H9 (cell line): ENCODE measurements around the gene GALNT10. TPM values are rescaled to one million over a fixed set of nuclear protein-coding genes. Genes with fewer than 3 reads are reported as not detected.

Experiments used
- DNase-seq: peaks from one replicate; pipeline ENCODE4 v3.0.0-alpha.2; 2017
- H2AFZ ChIP-seq: one replicate; pipeline ENCODE4 v1.6.1; 2013; ENCODE audit warnings: mild to moderate bottlenecking, low read length, control low read depth, moderate library complexity
- H2AK5ac ChIP-seq: 2 replicates; pipeline ENCODE4 v1.6.1; 2013; ENCODE audit warnings: low read length, control low read depth, mixed read lengths; ENCODE audit not compliant: insufficient read length
- H2BK120ac ChIP-seq: one replicate; pipeline ENCODE4 v1.6.1; 2013; ENCODE audit warnings: low read depth, mild to moderate bottlenecking, low read length, control low read depth, inconsistent platforms; ENCODE audit not compliant: poor library complexity, severe bottlenecking
- H2BK12ac ChIP-seq: 2 replicates; pipeline ENCODE4 v1.6.1; 2013; ENCODE audit warnings: low read length, control low read depth, mixed read lengths, low read depth; ENCODE audit not compliant: insufficient read length
- H2BK15ac ChIP-seq: 2 replicates; pipeline ENCODE4 v1.6.1; 2013; ENCODE audit warnings: low read depth, low read length, control low read depth
- H2BK20ac ChIP-seq: one replicate; pipeline ENCODE4 v1.6.1; 2013; ENCODE audit warnings: low read depth, mild to moderate bottlenecking, low read length, control low read depth, inconsistent platforms; ENCODE audit not compliant: poor library complexity, severe bottlenecking
- H2BK5ac ChIP-seq: 2 replicates; pipeline ENCODE4 v1.6.1; 2013; ENCODE audit warnings: low read length, control low read depth, mixed read lengths; ENCODE audit not compliant: insufficient read length
- H3K14ac ChIP-seq: 2 replicates; pipeline ENCODE4 v1.6.1; 2013; ENCODE audit warnings: low read length, control low read depth; ENCODE audit not compliant: insufficient read depth
- H3K18ac ChIP-seq: 2 replicates; pipeline ENCODE4 v1.6.1; 2013; ENCODE audit warnings: low read depth, mild to moderate bottlenecking, mixed read lengths, low read length, control low read depth; ENCODE audit not compliant: insufficient read length
- H3K23ac ChIP-seq: 2 replicates; pipeline ENCODE4 v1.6.1; 2013; ENCODE audit warnings: low read length, control low read depth, mixed read lengths, low read depth; ENCODE audit not compliant: insufficient read length
- H3K23me2 ChIP-seq: 2 replicates; pipeline ENCODE4 v1.6.1; 2013; ENCODE audit warnings: low read depth, mild to moderate bottlenecking, mixed read lengths, low read length, control low read depth; ENCODE audit not compliant: insufficient read length, poor library complexity, severe bottlenecking
- H3K27ac ChIP-seq: 2 replicates; pipeline ENCODE4 v1.5.1; 2013; ENCODE audit warnings: low read length, control low read depth, mixed read lengths, low read depth; ENCODE audit not compliant: insufficient read length
- H3K27me3 ChIP-seq: 2 replicates; pipeline ENCODE4 v1.6.1; 2013; ENCODE audit warnings: low read length, control low read depth, inconsistent platforms; ENCODE audit not compliant: insufficient read depth
- H3K4ac ChIP-seq: 2 replicates; pipeline ENCODE4 v1.6.1; 2013; ENCODE audit warnings: low read depth, mild to moderate bottlenecking, control low read depth, inconsistent platforms, low read length, moderate library complexity
- H3K4me1 ChIP-seq: 2 replicates; pipeline ENCODE4 v1.6.1; 2013; ENCODE audit warnings: low read length, control low read depth, inconsistent platforms; ENCODE audit not compliant: insufficient read depth
- H3K4me2 ChIP-seq: 2 replicates; pipeline ENCODE4 v1.6.1; 2013; ENCODE audit warnings: low read length, control low read depth, mixed read lengths; ENCODE audit not compliant: insufficient read length, insufficient read depth
- H3K56ac ChIP-seq: 2 replicates; pipeline ENCODE4 v1.6.1; 2013; ENCODE audit warnings: low read depth, mild to moderate bottlenecking, mixed read lengths, low read length, control low read depth; ENCODE audit not compliant: insufficient read length
- H3K79me1 ChIP-seq: 2 replicates; pipeline ENCODE4 v1.6.1; 2013; ENCODE audit warnings: low read depth, mild to moderate bottlenecking, moderate library complexity, low read length, control low read depth, inconsistent platforms; ENCODE audit not compliant: insufficient read depth, poor library complexity, severe bottlenecking
- H3K79me2 ChIP-seq: 2 replicates; pipeline ENCODE4 v1.6.1; 2013; ENCODE audit warnings: low read length, control low read depth, inconsistent platforms; ENCODE audit not compliant: insufficient read depth
- H3K9ac ChIP-seq: 2 replicates; pipeline ENCODE4 v1.6.1; 2013; ENCODE audit warnings: low read length, control low read depth, mixed read lengths; ENCODE audit not compliant: insufficient read length; ENCODE audit errors: extremely low read depth
- H3K9me3 ChIP-seq: one replicate; pipeline ENCODE4 v1.6.1; 2013; ENCODE audit warnings: low read depth, low read length, inconsistent platforms; ENCODE audit not compliant: control insufficient read depth
- H3T11ph ChIP-seq: one replicate; pipeline ENCODE4 v1.6.1; 2013; ENCODE audit warnings: mild to moderate bottlenecking, low read length, control low read depth, inconsistent platforms
- H4K20me1 ChIP-seq: one replicate; pipeline ENCODE4 v1.6.1; 2013; ENCODE audit not compliant: control insufficient read depth, insufficient read length, insufficient read depth
- H4K5ac ChIP-seq: 2 replicates; pipeline ENCODE4 v1.6.1; 2013; ENCODE audit warnings: low read depth, mild to moderate bottlenecking, mixed read lengths, low read length, control low read depth; ENCODE audit not compliant: insufficient read length
- H4K8ac ChIP-seq: replicated peaks from 2 replicates; pipeline ENCODE4 v1.6.1; 2013; ENCODE audit warnings: low read length, control low read depth, mixed read lengths, low read depth; ENCODE audit not compliant: insufficient read length
- H4K91ac ChIP-seq: 2 replicates; pipeline ENCODE4 v1.6.1; 2013; ENCODE audit warnings: low read depth, mild to moderate bottlenecking, moderate library complexity, mixed read lengths, low read length, control low read depth; ENCODE audit not compliant: insufficient read length
- H3K27ac Mint-ChIP-seq, 3 experiments: 2 replicates in 2 of 3; 3 replicates in 1 of 3; pipeline ENCODE4 v1.8.0; 2020 to 2021; ENCODE audit warnings: mixed read lengths in 3 of 3, mild to moderate bottlenecking in 1 of 3, moderate library complexity in 1 of 3
- H3K27me3 Mint-ChIP-seq: 2 replicates; pipeline ENCODE4 v1.8.0; 2021; ENCODE audit warnings: low read depth, mild to moderate bottlenecking, moderate library complexity, mixed read lengths
- H3K36me3 Mint-ChIP-seq, 3 experiments: 2 replicates in 2 of 3; 3 replicates in 1 of 3; pipeline ENCODE4 v1.8.0; 2020 to 2021; ENCODE audit warnings: low read depth in 3 of 3, mixed read lengths in 3 of 3; ENCODE audit not compliant: insufficient read depth in 1 of 3
- H3K4me1 Mint-ChIP-seq, 2 experiments: 2 replicates each; pipeline ENCODE4 v1.8.0; 2020; ENCODE audit warnings: mixed read lengths in 2 of 2
- H3K4me3 Mint-ChIP-seq, 2 experiments: 2 replicates in 1 of 2; 3 replicates in 1 of 2; pipeline ENCODE4 v1.8.0; 2020 to 2021; ENCODE audit warnings: mild to moderate bottlenecking in 2 of 2, mixed read lengths in 2 of 2, moderate library complexity in 1 of 2
- H3K9me3 Mint-ChIP-seq, 2 experiments: 2 replicates in 1 of 2; 3 replicates in 1 of 2; pipeline ENCODE4 v1.8.0; 2020; ENCODE audit warnings: mild to moderate bottlenecking in 2 of 2, mixed read lengths in 2 of 2, moderate library complexity in 1 of 2
- WGBS: extraction: QIAGEN DNeasy Blood & Tissue Kit; methylation state at CpG from one replicate; pipeline ENCODE4 v1.1.7; 2013; ENCODE audit warnings: missing lambda C conversion rate, low lambda C conversion rate, mixed read lengths; ENCODE audit not compliant: insufficient read length; ENCODE audit errors: extremely low coverage; 5-methylcytosine and 5-hydroxymethylcytosine counted together
- total RNA-seq: library from RNA; stranded (reverse); gene quantifications from 2 replicates; pipeline ENCODE4 v1.2.1, GENCODE V29; 2021
- TF ChIP-seq, protein P1 (sequence below): fragments of 200-600 bp; sonication (generic); conservative IDR thresholded peaks from 3 replicates; pipeline ENCODE4 v1.8.0; 2021; ENCODE audit warnings: antibody characterized with exemption, mild to moderate bottlenecking

Gene GALNT10
- total RNA-seq, 1 experiment from 2014 or later = 15.4 TPM

DNA sequence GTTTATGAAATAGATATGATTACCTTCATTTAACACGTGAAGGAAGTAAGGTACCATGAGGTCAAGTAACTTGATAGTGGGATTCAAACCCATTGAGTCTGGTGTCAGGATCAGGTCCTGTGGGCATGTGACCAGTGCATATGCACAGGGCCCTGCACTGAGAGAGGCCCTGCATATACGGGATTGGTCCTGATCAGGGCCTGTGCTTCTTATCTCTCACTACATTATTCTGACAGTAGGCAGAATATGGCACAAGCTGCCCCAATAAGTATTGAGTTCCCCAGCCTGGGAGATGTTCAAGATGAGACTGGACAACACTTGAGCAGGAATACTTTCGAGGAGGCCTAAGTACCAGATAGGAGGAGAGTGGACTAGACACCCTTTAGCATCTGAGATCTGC, 44.0 kb downstream of the GALNT10 start:
- no peaks in the 10 kb centered on the region for H4K20me1 ChIP-seq
- no CpG with 5 or more reads among the region's 3 CpGs for WGBS
- no peaks in the 10 kb centered on the region for H3K36me3 Mint-ChIP-seq
- H3K4me2 ChIP-seq = no peak overlapping the region
- no peak overlapping the region for H3K56ac ChIP-seq
- no peak overlapping the region for H3K27ac ChIP-seq
- H3K79me1 ChIP-seq = no peaks in the 10 kb centered on the region
- H3K79me2 ChIP-seq = no peaks in the 10 kb centered on the region
- no peak overlapping the region for H2BK15ac ChIP-seq
- H3K9me3 ChIP-seq = no peaks in the 10 kb centered on the region
- no peak overlapping the region for H2BK20ac ChIP-seq
- peak overlapping the region in 1 of 3 experiments; percentile 17; a peak in 1 of 7 replicates for H3K27ac Mint-ChIP-seq
- no peak overlapping the region for H3K9ac ChIP-seq
- H3T11ph ChIP-seq = no peak overlapping the region
- H3K4me1 ChIP-seq = peaks cover 3% of the 10 kb centered on the region; the same call in 1 of the 2 replicates
- H3K27me3 Mint-ChIP-seq = no peaks in the 10 kb centered on the region; the same call in 1 of the 2 replicates
- H3K23me2 ChIP-seq = no peaks in the 10 kb centered on the region
- TF ChIP-seq, protein P1, sequence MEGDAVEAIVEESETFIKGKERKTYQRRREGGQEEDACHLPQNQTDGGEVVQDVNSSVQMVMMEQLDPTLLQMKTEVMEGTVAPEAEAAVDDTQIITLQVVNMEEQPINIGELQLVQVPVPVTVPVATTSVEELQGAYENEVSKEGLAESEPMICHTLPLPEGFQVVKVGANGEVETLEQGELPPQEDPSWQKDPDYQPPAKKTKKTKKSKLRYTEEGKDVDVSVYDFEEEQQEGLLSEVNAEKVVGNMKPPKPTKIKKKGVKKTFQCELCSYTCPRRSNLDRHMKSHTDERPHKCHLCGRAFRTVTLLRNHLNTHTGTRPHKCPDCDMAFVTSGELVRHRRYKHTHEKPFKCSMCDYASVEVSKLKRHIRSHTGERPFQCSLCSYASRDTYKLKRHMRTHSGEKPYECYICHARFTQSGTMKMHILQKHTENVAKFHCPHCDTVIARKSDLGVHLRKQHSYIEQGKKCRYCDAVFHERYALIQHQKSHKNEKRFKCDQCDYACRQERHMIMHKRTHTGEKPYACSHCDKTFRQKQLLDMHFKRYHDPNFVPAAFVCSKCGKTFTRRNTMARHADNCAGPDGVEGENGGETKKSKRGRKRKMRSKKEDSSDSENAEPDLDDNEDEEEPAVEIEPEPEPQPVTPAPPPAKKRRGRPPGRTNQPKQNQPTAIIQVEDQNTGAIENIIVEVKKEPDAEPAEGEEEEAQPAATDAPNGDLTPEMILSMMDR = no peak
- no peak overlapping the region for H4K5ac ChIP-seq
- no peak overlapping the region for H3K18ac ChIP-seq
- H4K8ac ChIP-seq = no peak overlapping the region
- no peak overlapping the region for H2AFZ ChIP-seq
- H3K27me3 ChIP-seq = no peaks in the 10 kb centered on the region
- no peak for DNase-seq
- peaks cover 24 to 30% of the 10 kb centered on the region in 2 experiments for H3K4me1 Mint-ChIP-seq
- no peak overlapping the region for H4K91ac ChIP-seq
- no peak overlapping the region for H2BK5ac ChIP-seq
- no peaks in the 10 kb centered on the region for H3K9me3 Mint-ChIP-seq
- no peak overlapping the region for H3K23ac ChIP-seq
- no peak overlapping the region for H3K4ac ChIP-seq
- H2BK120ac ChIP-seq = no peak overlapping the region
- no peak overlapping the region for H2BK12ac ChIP-seq
- H3K14ac ChIP-seq = no peak overlapping the region
- H3K4me3 Mint-ChIP-seq = no peak overlapping the region
- H2AK5ac ChIP-seq = no peak overlapping the region
